PC-3 (cell line): ENCODE data around the gene LHFPL6.

ENCODE experiments used
- EZH2 ChIP-seq: fragments of 300-600 bp; sonication (generic); IDR thresholded peaks from one replicate; pipeline ENCODE4 v1.6.1; 2017; ENCODE audit warnings: antibody characterized with exemption, mild to moderate bottlenecking, low read length; ENCODE audit not compliant: unreplicated experiment
- TF ChIP-seq, protein P1 (sequence below): fragments of 300-600 bp; sonication (generic); conservative IDR thresholded peaks from 2 replicates; pipeline ENCODE4 v1.5.1; 2017; ENCODE audit warnings: antibody characterized with exemption, low read depth, mild to moderate bottlenecking, low read length

DNA sequence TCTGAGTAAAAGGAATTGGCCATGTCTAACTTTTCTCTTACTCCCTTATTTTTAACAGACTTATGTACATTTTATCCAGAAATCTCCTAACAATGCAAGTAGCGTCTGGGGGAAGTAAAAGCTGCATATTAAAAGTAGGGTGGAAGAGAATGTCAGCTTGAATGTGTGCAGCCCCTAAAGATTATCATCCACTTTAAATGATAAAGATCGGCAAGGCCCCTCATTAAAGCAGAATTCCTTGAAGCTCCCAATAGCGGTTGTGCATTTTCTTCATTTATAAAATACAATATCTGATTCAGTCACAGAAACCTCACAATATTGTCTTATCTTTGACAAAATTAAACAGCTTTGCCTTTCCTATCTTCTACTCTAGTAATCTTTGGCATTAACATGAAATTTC is 184.6 kb downstream of the LHFPL6 start:
- TF ChIP-seq, protein P1, sequence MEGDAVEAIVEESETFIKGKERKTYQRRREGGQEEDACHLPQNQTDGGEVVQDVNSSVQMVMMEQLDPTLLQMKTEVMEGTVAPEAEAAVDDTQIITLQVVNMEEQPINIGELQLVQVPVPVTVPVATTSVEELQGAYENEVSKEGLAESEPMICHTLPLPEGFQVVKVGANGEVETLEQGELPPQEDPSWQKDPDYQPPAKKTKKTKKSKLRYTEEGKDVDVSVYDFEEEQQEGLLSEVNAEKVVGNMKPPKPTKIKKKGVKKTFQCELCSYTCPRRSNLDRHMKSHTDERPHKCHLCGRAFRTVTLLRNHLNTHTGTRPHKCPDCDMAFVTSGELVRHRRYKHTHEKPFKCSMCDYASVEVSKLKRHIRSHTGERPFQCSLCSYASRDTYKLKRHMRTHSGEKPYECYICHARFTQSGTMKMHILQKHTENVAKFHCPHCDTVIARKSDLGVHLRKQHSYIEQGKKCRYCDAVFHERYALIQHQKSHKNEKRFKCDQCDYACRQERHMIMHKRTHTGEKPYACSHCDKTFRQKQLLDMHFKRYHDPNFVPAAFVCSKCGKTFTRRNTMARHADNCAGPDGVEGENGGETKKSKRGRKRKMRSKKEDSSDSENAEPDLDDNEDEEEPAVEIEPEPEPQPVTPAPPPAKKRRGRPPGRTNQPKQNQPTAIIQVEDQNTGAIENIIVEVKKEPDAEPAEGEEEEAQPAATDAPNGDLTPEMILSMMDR = no peak
- TF ChIP-seq EZH2 = no peak
